MCF 10A (cell line): ENCODE measurements around the gene PCDHGB2. TPM values are rescaled to one million over a fixed set of nuclear protein-coding genes. Genes with fewer than 3 reads are reported as not detected.
"Not testable (repeated sequence)": the region's sequence is repeated elsewhere in the genome, so short reads cannot be mapped to it uniquely, and the experiment has no call there.

Experiments
- BruUV-seq: library from RNA; stranded (reverse); fragments of 400-500 nt; replicated peaks from 2 replicates; lab custom pipeline; 2021; lab: Mats Ljungman, UMichigan
- CTCF ChIA-PET: fragments of 300-600 bp; sonication (Branson Sonifier 250); formaldehyde crosslinking; extraction: SDS; loops from one replicate; lab custom pipeline; 2021; ENCODE audit warnings: antibody characterized with exemption, inconsistent platforms; lab: Yijun Ruan, JAX
- POLR2A ChIA-PET: fragments of 300-600, 350-650 bp; sonication (Branson Sonifier 250); formaldehyde crosslinking; extraction: SDS; loops from one replicate; lab custom pipeline; 2020; ENCODE audit warnings: antibody characterized with exemption, inconsistent platforms; lab: Yijun Ruan, JAX
- DNase-seq: peaks from one replicate; pipeline ENCODE4 v3.0.0-alpha.2; 2018; ENCODE audit not compliant: unreplicated experiment
- H3K27ac Mint-ChIP-seq: one replicate; pipeline ENCODE4 v1.8.0; 2022; ENCODE audit warnings: mild to moderate bottlenecking, low read depth, mixed read lengths; ENCODE audit not compliant: unreplicated experiment
- H3K27me3 Mint-ChIP-seq: one replicate; pipeline ENCODE4 v1.8.0; 2022; ENCODE audit warnings: mixed read lengths; ENCODE audit not compliant: insufficient read depth, unreplicated experiment
- H3K36me3 Mint-ChIP-seq: one replicate; pipeline ENCODE4 v1.8.0; 2022; ENCODE audit warnings: mild to moderate bottlenecking, moderate library complexity, mixed read lengths; ENCODE audit not compliant: insufficient read depth, unreplicated experiment
- H3K4me1 Mint-ChIP-seq: one replicate; pipeline ENCODE4 v1.8.0; 2022; ENCODE audit warnings: mixed read lengths; ENCODE audit not compliant: insufficient read depth, unreplicated experiment
- H3K4me3 Mint-ChIP-seq: one replicate; pipeline ENCODE4 v1.8.0; 2022; ENCODE audit warnings: mild to moderate bottlenecking, moderate library complexity, mixed read lengths; ENCODE audit not compliant: unreplicated experiment
- H3K9me3 Mint-ChIP-seq: one replicate; pipeline ENCODE4 v1.8.0; 2022; ENCODE audit warnings: mixed read lengths; ENCODE audit not compliant: unreplicated experiment
- CTCF ChIP-seq: fragments of 200-600 bp; IDR thresholded peaks from one replicate; pipeline ENCODE4 v1.8.0; 2022; ENCODE audit warnings: antibody characterized with exemption, mild to moderate bottlenecking; ENCODE audit not compliant: unreplicated experiment
- intact Hi-C: fragments of 100-400 bp; cut with micrococcal nuclease; formaldehyde crosslinking; loops from 2 replicates; pipeline ENCODE4 v1.14.1; 2022
- total RNA-seq: library from RNA; stranded (reverse); gene quantifications from 2 replicates; pipeline ENCODE4 v1.2.3, GENCODE V29; 2022

Gene PCDHGB2
- total RNA-seq, 1 experiment from 2014 or later: 0.61 TPM

DNA sequence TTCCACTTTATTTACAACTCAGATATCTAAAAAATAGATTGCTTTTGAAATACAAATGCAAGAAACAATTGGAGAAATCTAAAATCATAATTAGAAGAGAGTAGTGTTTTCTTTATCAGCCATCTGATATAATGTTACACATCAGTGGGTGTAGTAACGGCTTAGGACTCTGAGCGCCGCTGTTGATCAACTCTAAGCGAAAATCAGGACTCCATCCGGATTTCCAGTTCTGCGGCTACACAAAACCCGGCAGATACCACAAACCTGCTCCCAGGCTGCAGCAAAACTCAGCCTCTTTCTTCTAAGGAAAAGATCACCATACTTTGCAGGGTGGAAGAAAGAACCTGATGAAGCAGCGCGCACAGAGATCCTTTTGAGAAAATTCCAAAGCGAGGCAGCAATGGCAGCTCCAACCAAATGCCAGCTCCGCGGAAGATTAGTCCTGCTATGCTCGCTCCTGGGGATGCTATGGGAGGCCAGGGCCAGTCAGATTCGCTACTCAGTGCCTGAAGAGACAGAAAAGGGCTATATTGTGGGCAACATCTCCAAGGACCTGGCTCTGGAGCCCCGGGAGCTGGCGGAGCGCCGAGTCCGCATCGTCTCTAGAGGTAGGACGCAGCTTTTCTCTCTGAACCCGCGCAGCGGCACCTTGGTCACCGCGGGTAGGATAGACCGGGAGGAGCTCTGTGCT, 42.9 kb downstream of the PCDHGB2 start, which contains the start of gene PCDHGA9:
PCDHGA9 (plus strand) TSS at position 226 of the 691 bp plus-strand sequence; CDS start at position 401, 175 bp downstream.
- TF ChIP-seq CTCF: no peak
- ChIA-PET CTCF (interaction anchor here (0.6 to 1.1 kb wide), 5 partner anchors 31 to 211 kb away, joined by 3 to 7 read pairs (median 3); no protein-coding TSS in a partner anchor), POLR2A (interaction anchor here (1.1 kb wide), 1 partner anchor 122 kb away, joined by 3 read pairs; no protein-coding TSS in a partner anchor)
- Mint-ChIP-seq H3K27me3 (no peaks in the 10 kb centered on the region), H3K4me1 (no peaks in the 10 kb centered on the region), H3K4me3 (no peak within 1 kb of the TSS), H3K27ac (no peak within 1 kb of the TSS), H3K9me3 (peaks cover 31% of the 10 kb centered on the region), H3K36me3 (peaks cover 5% of the 10 kb centered on the region)
- DNase-seq: peak; percentile 43
- intact Hi-C loops: no loop called here
- BruUV-seq: no TSS peak

GRCh38 chr5:141403387-141403786, 43.6 kb downstream of the PCDHGB2 start:
- POLR2A ChIA-PET: interaction anchor here (1.1 kb wide), 1 partner anchor 121 kb away, joined by 3 read pairs; no protein-coding TSS in a partner anchor
- H3K36me3 Mint-ChIP-seq: peaks cover 5% of the 10 kb centered on the region
- peaks cover 35% of the 10 kb centered on the region for H3K9me3 Mint-ChIP-seq
- TF ChIP-seq CTCF: no peak
- no peak overlapping the region for H3K27ac Mint-ChIP-seq
- H3K27me3 Mint-ChIP-seq: no peaks in the 10 kb centered on the region
- intact Hi-C loops: no loop called here
- DNase-seq: no peak
- H3K4me1 Mint-ChIP-seq: no peaks in the 10 kb centered on the region
- BruUV-seq: no TSS peak
- H3K4me3 Mint-ChIP-seq: no peak overlapping the region
- CTCF ChIA-PET: interaction anchor here (0.6 to 1.1 kb wide), 6 partner anchors 11 to 212 kb away, joined by 3 to 7 read pairs (median 4); no protein-coding TSS in a partner anchor

DNA sequence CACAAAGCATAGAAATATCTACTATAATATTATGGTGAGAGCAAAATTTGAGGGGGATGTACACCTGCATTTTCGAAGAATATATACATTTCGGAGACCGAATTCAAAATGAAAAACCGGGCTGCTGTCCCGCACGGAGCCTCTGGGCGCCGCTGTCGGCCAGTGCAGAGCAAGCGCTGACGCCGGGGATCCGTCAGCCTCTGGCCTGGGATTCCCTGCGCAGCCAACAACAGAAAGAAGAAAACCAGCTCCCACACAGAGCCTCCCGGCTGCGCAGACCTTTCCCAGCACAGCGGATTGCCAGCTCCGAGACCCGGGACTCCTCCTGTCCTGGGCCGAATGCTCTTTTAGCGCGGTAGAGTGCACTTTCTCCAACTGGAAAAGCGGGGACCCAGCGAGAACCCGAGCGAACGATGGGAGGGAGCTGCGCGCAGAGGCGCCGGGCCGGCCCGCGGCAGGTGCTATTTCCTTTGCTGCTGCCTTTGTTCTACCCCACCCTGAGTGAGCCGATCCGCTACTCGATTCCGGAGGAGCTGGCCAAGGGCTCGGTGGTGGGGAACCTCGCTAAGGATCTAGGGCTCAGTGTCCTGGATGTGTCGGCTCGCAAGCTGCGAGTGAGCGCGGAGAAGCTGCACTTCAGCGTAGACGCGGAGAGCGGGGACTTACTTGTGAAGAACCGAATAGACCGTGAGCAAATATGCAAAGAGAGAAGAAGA, 48.2 kb downstream of the PCDHGB2 start, which contains the start of gene PCDHGB6:
PCDHGB6 (plus strand) TSS at position 232 of the 716 bp plus-strand sequence; CDS start at position 414, 182 bp downstream.
- DNase-seq, BruUV-seq, H3K27me3 Mint-ChIP-seq, H3K4me1 Mint-ChIP-seq, intact Hi-C loops, H3K27ac Mint-ChIP-seq, POLR2A ChIA-PET, H3K4me3 Mint-ChIP-seq, H3K36me3 Mint-ChIP-seq: not testable (repeated sequence)
- peaks cover 32% of the 10 kb centered on the region for H3K9me3 Mint-ChIP-seq
- CTCF ChIA-PET: interaction anchor here (0.6 to 1.2 kb wide), 3 partner anchors 11 to 1299 kb away, joined by 3 read pairs; no protein-coding TSS in a partner anchor
- peak; percentile 23 for TF ChIP-seq CTCF
